ENCODE results near the gene FAM89A. TPM values are rescaled to one million over a fixed set of nuclear protein-coding genes. Genes with fewer than 3 reads are reported as not detected.

Gene FAM89A
- total and polyA plus RNA-seq, 2 donors (not counting 3 experiments of a cell fraction or from before 2014, with no cell fraction given), result 21.0 to 24.0 TPM

DNA sequence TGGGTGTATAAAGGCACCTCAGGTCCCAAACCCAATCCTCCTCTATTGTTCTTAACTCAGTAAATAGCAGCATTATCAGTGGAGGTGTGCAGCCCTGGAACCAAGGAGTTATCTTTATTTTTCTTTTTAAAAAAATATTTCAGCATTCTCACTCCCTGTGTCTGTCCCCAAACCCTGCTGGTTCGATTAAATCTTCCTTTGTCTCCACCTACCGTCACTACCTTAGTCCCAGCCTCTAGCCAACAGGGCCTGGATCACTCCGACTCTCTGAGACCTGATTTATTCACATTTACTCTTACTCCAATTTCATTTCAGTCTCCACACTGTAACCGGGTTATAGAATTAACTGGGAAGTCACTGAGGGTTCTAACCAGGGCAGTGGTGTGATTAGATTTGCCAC, 39.1 kb upstream of the FAM89A start:
- no peaks in the 10 kb centered on the region for H3K4me1 ChIP-seq (ENCODE audit: control insufficient read depth, extremely low read depth, insufficient read depth, low read length)
- no peaks in the 10 kb centered on the region for H3K9me1 ChIP-seq (replicated peaks; ENCODE audit: control insufficient read depth, extremely low read depth, insufficient read depth, low read length)
- H3K27me3 ChIP-seq (ENCODE audit: control insufficient read depth in 2 of 2, insufficient read depth in 2 of 2, low read length in 2 of 2), result peaks cover 2% of the 10 kb centered on the region in 2 experiments
- TF ChIP-seq POLR2A (IDR thresholded peaks at IDR 0.05; ENCODE audit: low read depth, low read length) (no peak), POLR2AphosphoS5 (IDR thresholded peaks at IDR 0.05; ENCODE audit: insufficient read depth, low read depth, low read length) (no peak), MYC (IDR thresholded peaks at IDR 0.05; ENCODE audit: low read depth, low read length) (no peak), GATA2 (IDR thresholded peaks at IDR 0.05; ENCODE audit: insufficient read depth, insufficient read length, low read depth, low read length) (no peak), JUN (IDR thresholded peaks at IDR 0.05; ENCODE audit: borderline replicate concordance, insufficient read depth, insufficient read length, low read depth) (no peak), FOS (IDR thresholded peaks at IDR 0.05; ENCODE audit: borderline replicate concordance, insufficient read depth, low read length) (no peak), EZH2 (IDR thresholded peaks at IDR 0.05; ENCODE audit: borderline replicate concordance, low read depth, low read length, severe bottlenecking) (no peak)
- TF ChIP-seq, protein P1, sequence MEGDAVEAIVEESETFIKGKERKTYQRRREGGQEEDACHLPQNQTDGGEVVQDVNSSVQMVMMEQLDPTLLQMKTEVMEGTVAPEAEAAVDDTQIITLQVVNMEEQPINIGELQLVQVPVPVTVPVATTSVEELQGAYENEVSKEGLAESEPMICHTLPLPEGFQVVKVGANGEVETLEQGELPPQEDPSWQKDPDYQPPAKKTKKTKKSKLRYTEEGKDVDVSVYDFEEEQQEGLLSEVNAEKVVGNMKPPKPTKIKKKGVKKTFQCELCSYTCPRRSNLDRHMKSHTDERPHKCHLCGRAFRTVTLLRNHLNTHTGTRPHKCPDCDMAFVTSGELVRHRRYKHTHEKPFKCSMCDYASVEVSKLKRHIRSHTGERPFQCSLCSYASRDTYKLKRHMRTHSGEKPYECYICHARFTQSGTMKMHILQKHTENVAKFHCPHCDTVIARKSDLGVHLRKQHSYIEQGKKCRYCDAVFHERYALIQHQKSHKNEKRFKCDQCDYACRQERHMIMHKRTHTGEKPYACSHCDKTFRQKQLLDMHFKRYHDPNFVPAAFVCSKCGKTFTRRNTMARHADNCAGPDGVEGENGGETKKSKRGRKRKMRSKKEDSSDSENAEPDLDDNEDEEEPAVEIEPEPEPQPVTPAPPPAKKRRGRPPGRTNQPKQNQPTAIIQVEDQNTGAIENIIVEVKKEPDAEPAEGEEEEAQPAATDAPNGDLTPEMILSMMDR (IDR thresholded peaks at IDR 0.05; ENCODE audit: extremely low read depth in 1 of 2, insufficient read depth in 1 of 2, low read depth in 1 of 2, low read length in 2 of 2), result no peak
- TF ChIP-seq, protein P2, sequence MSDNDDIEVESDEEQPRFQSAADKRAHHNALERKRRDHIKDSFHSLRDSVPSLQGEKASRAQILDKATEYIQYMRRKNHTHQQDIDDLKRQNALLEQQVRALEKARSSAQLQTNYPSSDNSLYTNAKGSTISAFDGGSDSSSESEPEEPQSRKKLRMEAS (IDR thresholded peaks at IDR 0.05; ENCODE audit: insufficient read depth, insufficient read length), result no peak
- no peaks in the 10 kb centered on the region for H3K36me3 ChIP-seq (ENCODE audit: control insufficient read depth in 2 of 2, extremely low read depth in 1 of 2, insufficient read depth in 2 of 2, low read length in 2 of 2)
- FAIRE-seq (no peak), DNase-seq (ENCODE audit: low read depth, low spot score) (no peak)
- H3K27ac ChIP-seq (ENCODE audit: insufficient read depth, low read depth, low read length), result no peak overlapping the region
- H3K79me2 ChIP-seq (ENCODE audit: control insufficient read depth, insufficient read depth, low read length), result no peaks in the 10 kb centered on the region
- dilution Hi-C loops (cut with MboI; ENCODE audit: extremely low pct_ligation_motif_present, low sequenced_read_pairs), result no loop called here
- H2AFZ ChIP-seq (ENCODE audit: low read depth, low read length), result no peak overlapping the region
- intact Hi-C loops (cut with micrococcal nuclease), result no loop called here
- ChIA-PET CTCF (no interaction called here), POLR2A (no interaction called here)
- no peaks in the 10 kb centered on the region for H4K20me1 ChIP-seq (replicated peaks; ENCODE audit: control insufficient read depth, extremely low read depth, insufficient read depth, low read length)
- no TSS peak for BruUV-seq (replicated peaks)
- H3K4me3 ChIP-seq (replicated peaks in 1 of 3; ENCODE audit: insufficient read depth in 1 of 3, low read depth in 1 of 3, low read length in 3 of 3), result no peak overlapping the region
- no peaks in the 10 kb centered on the region for H3K9me3 ChIP-seq (replicated peaks; ENCODE audit: control insufficient read depth, insufficient read depth, low read length)
- no peak overlapping the region for H3K9ac ChIP-seq (replicated peaks; ENCODE audit: extremely low read depth, insufficient read depth, low read length)
- H3K4me2 ChIP-seq (ENCODE audit: insufficient read depth, low read length), result no peak overlapping the region

Measured in endothelial cell of umbilical vein (primary cell).